HepG2 (cell line): ENCODE data around the gene GYPC.

Experiments used
- PLSCR1 ChIP-seq: sonication (generic); formaldehyde crosslinking; IDR thresholded peaks from 2 replicates; pipeline ENCODE4 v1.5.0; 2020; ENCODE audit warnings: missing genetic modification reagents, mild to moderate bottlenecking, borderline replicate concordance
- PRDM10 ChIP-seq: sonication (generic); formaldehyde crosslinking; IDR thresholded peaks from 2 replicates; pipeline ENCODE4 v1.4.0; 2020; ENCODE audit warnings: low read depth, missing genetic modification reagents
- ZNF441 ChIP-seq: sonication (generic); formaldehyde crosslinking; IDR thresholded peaks from 2 replicates; pipeline ENCODE4 v1.7.0; 2021; ENCODE audit warnings: missing genetic modification reagents, borderline replicate concordance
- ZNF737 ChIP-seq: sonication (generic); formaldehyde crosslinking; IDR thresholded peaks from 2 replicates; pipeline ENCODE4 v1.5.0; 2020; ENCODE audit warnings: missing genetic modification reagents, mild to moderate bottlenecking, borderline replicate concordance

DNA sequence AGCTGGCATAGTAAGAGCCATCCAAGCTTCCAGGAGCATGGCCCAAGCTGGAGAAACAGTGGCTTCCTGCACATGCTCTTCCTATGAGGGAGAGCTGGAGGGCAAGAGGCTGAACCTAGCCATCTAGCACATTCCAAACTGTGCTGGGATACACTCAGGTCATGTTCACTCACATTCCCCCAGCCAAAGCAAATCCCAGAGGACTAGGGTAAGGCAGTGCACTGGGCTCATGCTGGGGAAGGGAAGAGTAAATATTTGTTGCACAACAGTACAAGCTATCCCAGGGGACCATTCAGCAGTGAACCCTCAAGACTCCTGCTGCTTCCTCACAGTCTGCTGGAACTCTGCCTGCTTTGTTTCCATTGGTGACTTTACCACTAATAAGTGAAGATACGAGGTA, 20.7 kb upstream of the GYPC start:
- TF ChIP-seq PRDM10 (CRISPR knock-in tag) = no peak
- TF ChIP-seq ZNF737 (CRISPR knock-in tag) = no peak
- no peak for TF ChIP-seq ZNF441 (CRISPR knock-in tag)
- TF ChIP-seq PLSCR1 (CRISPR knock-in tag) = no peak
